Measurements from ENCODE around the gene GLUD1.
"Not testable (repeated sequence)": the region's sequence is repeated elsewhere in the genome, so short reads cannot be mapped to it uniquely, and the experiment has no call there.

DNA sequence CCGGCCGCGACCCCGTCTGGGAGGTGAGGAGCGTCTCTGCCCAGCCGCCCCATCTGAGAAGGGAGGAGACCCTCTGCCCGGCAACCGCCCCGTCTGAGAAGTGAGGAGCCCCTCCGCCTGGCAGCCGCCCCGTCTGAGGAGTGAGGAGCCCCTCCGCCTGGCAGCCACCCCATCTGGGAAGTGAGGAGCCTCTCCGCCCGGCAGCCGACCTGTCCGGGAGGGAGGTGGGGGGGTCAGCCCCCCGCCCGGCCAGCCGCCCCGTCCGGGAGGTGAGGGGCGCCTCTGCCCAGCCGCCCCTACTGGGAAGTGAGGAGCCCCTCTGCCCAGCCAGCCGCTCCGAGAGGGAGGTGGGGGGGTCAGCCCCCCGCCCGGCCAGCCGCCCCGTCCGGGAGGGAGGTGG is 14.0 kb downstream of the GLUD1 start:
- TF ChIP-seq, protein P1, sequence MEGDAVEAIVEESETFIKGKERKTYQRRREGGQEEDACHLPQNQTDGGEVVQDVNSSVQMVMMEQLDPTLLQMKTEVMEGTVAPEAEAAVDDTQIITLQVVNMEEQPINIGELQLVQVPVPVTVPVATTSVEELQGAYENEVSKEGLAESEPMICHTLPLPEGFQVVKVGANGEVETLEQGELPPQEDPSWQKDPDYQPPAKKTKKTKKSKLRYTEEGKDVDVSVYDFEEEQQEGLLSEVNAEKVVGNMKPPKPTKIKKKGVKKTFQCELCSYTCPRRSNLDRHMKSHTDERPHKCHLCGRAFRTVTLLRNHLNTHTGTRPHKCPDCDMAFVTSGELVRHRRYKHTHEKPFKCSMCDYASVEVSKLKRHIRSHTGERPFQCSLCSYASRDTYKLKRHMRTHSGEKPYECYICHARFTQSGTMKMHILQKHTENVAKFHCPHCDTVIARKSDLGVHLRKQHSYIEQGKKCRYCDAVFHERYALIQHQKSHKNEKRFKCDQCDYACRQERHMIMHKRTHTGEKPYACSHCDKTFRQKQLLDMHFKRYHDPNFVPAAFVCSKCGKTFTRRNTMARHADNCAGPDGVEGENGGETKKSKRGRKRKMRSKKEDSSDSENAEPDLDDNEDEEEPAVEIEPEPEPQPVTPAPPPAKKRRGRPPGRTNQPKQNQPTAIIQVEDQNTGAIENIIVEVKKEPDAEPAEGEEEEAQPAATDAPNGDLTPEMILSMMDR (IDR thresholded peaks at IDR 0.05): not testable (repeated sequence)
- not testable (repeated sequence) for TF ChIP-seq EZH2, EZH2phosphoT487 (IDR thresholded peaks at IDR 0.05)

All from neural progenitor cell (in vitro differentiated cells).